K562 (cell line): ENCODE data around the gene CDC27. TPM values are rescaled to one million over a fixed set of nuclear protein-coding genes. Genes with fewer than 3 reads are reported as not detected.

Source experiments
- ATF7 ChIP-seq: fragments of 450-650 bp; IDR thresholded peaks from 2 replicates; pipeline ENCODE4 v1.7.1; 2014; ENCODE audit warnings: mild to moderate bottlenecking, moderate library complexity
- BCL6 ChIP-seq: fragments of 250-450 bp; sonication (Bioruptor Pico); IDR thresholded peaks from 2 replicates; pipeline ENCODE4 v1.4.0; 2020
- BCOR ChIP-seq: fragments of 450-650 bp; IDR thresholded peaks from 2 replicates; pipeline ENCODE4 v1.6.1; 2016
- BRF2 ChIP-seq: IDR thresholded peaks from 3 replicates; pipeline ENCODE4 v1.6.1; 2011; ENCODE audit warnings: borderline replicate concordance, mild to moderate bottlenecking; ENCODE audit not compliant: insufficient read length, insufficient read depth
- DDX20 ChIP-seq: fragments of 450-650 bp; IDR thresholded peaks from 2 replicates; pipeline ENCODE4 v1.6.1; 2016; ENCODE audit warnings: missing genetic modification characterization, low read depth, mild to moderate bottlenecking, missing compliant biosample characterization, moderate library complexity
- E2F3 ChIP-seq: fragments of 250-450 bp; sonication (Bioruptor Pico); IDR thresholded peaks from 2 replicates; pipeline ENCODE4 v1.4.0; 2020; ENCODE audit warnings: mild to moderate bottlenecking
- EGR1 ChIP-seq: fragments of 450-650 bp; conservative IDR thresholded peaks from 2 replicates; pipeline ENCODE4 v1.6.1; 2017; ENCODE audit warnings: mild to moderate bottlenecking
- EHMT2 ChIP-seq: fragments of 450-650 bp; IDR thresholded peaks from 2 replicates; pipeline ENCODE4 v1.6.1; 2018; ENCODE audit warnings: antibody characterized with exemption
- EP400 ChIP-seq: fragments of 450-650 bp; IDR thresholded peaks from 2 replicates; pipeline ENCODE4 v1.6.1; 2017; ENCODE audit warnings: antibody characterized with exemption, mild to moderate bottlenecking, moderate library complexity
- FOXP4 ChIP-seq: sonication (generic); formaldehyde crosslinking; IDR thresholded peaks from 2 replicates; pipeline ENCODE4 v1.8.0; 2022; ENCODE audit warnings: mild to moderate bottlenecking, missing genetic modification reagents, borderline replicate concordance
- HDAC1 ChIP-seq, 2 experiments: fragments of 450-650 bp; IDR thresholded peaks; 2 replicates each; pipeline ENCODE4 v1.6.1; 2016 to 2017; ENCODE audit warnings: inconsistent platforms in 1 of 2, mild to moderate bottlenecking in 1 of 2, moderate library complexity in 1 of 2
- KLF10 ChIP-seq: fragments of 250-450 bp; sonication (Bioruptor Pico); IDR thresholded peaks from 2 replicates; pipeline ENCODE4 v1.6.1; 2021; ENCODE audit warnings: matching md5 sums
- NFRKB ChIP-seq: fragments of 450-650 bp; IDR thresholded peaks from 2 replicates; pipeline ENCODE4 v1.6.1; 2016; ENCODE audit warnings: low read depth
- POLR2B ChIP-seq: fragments of 450-650 bp; IDR thresholded peaks from 2 replicates; pipeline ENCODE4 v1.6.1; 2018; ENCODE audit warnings: low read depth; ENCODE audit not compliant: partially characterized antibody
- RBM34 ChIP-seq: fragments of 200-400 bp; formaldehyde crosslinking; IDR thresholded peaks from 2 replicates; pipeline ENCODE4 v1.6.1; 2018; ENCODE audit warnings: low read length, borderline replicate concordance; ENCODE audit not compliant: insufficient read depth
- RUNX1 ChIP-seq: sonication (generic); IDR thresholded peaks from 2 replicates; pipeline ENCODE4 v1.6.1; 2016; ENCODE audit warnings: antibody characterized with exemption, low read depth
- SIX5 ChIP-seq, 2 experiments: IDR thresholded peaks; 2 replicates each; pipeline ENCODE4 v1.6.1; 2011; ENCODE audit warnings: low read length in 2 of 2, borderline replicate concordance in 1 of 2, low read depth in 1 of 2, mild to moderate bottlenecking in 1 of 2, moderate library complexity in 1 of 2; ENCODE audit not compliant: insufficient read depth in 1 of 2
- SREBF1 ChIP-seq: fragments of 150-350 bp; IDR thresholded peaks from 2 replicates; pipeline ENCODE4 v1.6.1; 2014; ENCODE audit warnings: antibody characterized with exemption, low read depth, low read length, borderline replicate concordance
- TCFL5 ChIP-seq: fragments of 250-450 bp; sonication (Bioruptor Pico); conservative IDR thresholded peaks from 2 replicates; pipeline ENCODE4 v1.6.1; 2021; ENCODE audit warnings: mild to moderate bottlenecking, moderate library complexity, matching md5 sums
- ZBTB26 ChIP-seq: fragments of 450-650 bp; formaldehyde crosslinking; IDR thresholded peaks from 2 replicates; pipeline ENCODE4 v1.4.0; 2022; ENCODE audit warnings: missing genetic modification characterization
- ZNF146 ChIP-seq: IDR thresholded peaks from one replicate; pipeline ENCODE4 v1.6.1; 2018; ENCODE audit warnings: missing compliant biosample characterization; ENCODE audit not compliant: unreplicated experiment
- ZNF165 ChIP-seq: fragments of 250-450 bp; sonication (Bioruptor Pico); IDR thresholded peaks from 2 replicates; pipeline ENCODE4 v1.4.0; 2020; ENCODE audit warnings: borderline replicate concordance
- ZNF174 ChIP-seq: fragments of 250-450 bp; sonication (Bioruptor Pico); IDR thresholded peaks from 2 replicates; pipeline ENCODE4 v1.4.0; 2020; ENCODE audit warnings: mild to moderate bottlenecking
- ZNF3 ChIP-seq: fragments of 250-450 bp; sonication (Bioruptor Pico); IDR thresholded peaks from 2 replicates; pipeline ENCODE4 v1.5.0; 2021; ENCODE audit warnings: mild to moderate bottlenecking, moderate library complexity
- ZNF445 ChIP-seq: fragments of 250-450 bp; sonication (Bioruptor Pico); IDR thresholded peaks from 2 replicates; pipeline ENCODE4 v1.4.0; 2020; ENCODE audit warnings: low read depth, mild to moderate bottlenecking, moderate library complexity
- ZNF583 ChIP-seq: fragments of 250-450 bp; sonication (Bioruptor Pico); IDR thresholded peaks from 2 replicates; pipeline ENCODE4 v1.4.0; 2020
- ZNF668 ChIP-seq: fragments of 250-450 bp; sonication (Bioruptor Pico); IDR thresholded peaks from 2 replicates; pipeline ENCODE4 v1.8.0; 2022; ENCODE audit warnings: mild to moderate bottlenecking, inconsistent platforms
- polyA plus RNA-seq, 8 experiments: library from polyadenylated mRNA; depleted of rRNA in 4 of 8; stranded (reverse) in 5 of 8; unstranded in 3 of 8; fragments of >200 nt; fragmentation: Nextera tagmentation in 2 of 8; fragmentation: Illumina TruSeq in 1 of 8; extraction: Ambion mirVana in 2 of 8; extraction: Trizol in 1 of 8; gene quantifications; 2 replicates each; pipeline versions ENCODE4 v1.2.1 to v1.2.3, GENCODE V29; 2011 to 2014; ENCODE audit warnings: inconsistent platforms in 1 of 8, missing spikeins in 1 of 8
- total RNA-seq, 7 experiments: library from RNA; depleted of rRNA in 6 of 7; stranded (reverse); fragments of >200 nt in 6 of 7; fragmentation: Illumina TruSeq in 2 of 7; extraction: Trizol in 2 of 7; gene quantifications; 2 replicates each; pipeline versions ENCODE4 v1.2.1 to v1.2.3, GENCODE V29; 2011 to 2021; ENCODE audit warnings: low replicate concordance in 1 of 7

CDC27 gene
- total and polyA plus RNA-seq, 9 of the 15 experiments (the other 6 are each of a cell fraction or from before 2014, with no cell fraction given) = 28.6 to 155 (median 94.1) TPM

GRCh38 chr17:47188876-47189731 lies at the start of gene CDC27 (continued):
- no peak for TF ChIP-seq BRF2
- TF ChIP-seq HDAC1 (IDR thresholded peaks at IDR 0.05) = peak in 1 of 2 experiments; percentile 49; a peak in 2 of 4 replicates
- no peak for TF ChIP-seq ZNF165 (CRISPR knock-in tag)
- TF ChIP-seq ZNF668 = no peak
- TF ChIP-seq POLR2B = peak; percentile 56
- TF ChIP-seq ZNF3 = no peak
- no peak for TF ChIP-seq ZNF146 (CRISPR knock-in tag)
- TF ChIP-seq BCL6 = no peak
- TF ChIP-seq ZBTB26 (CRISPR knock-in tag) = no peak
- TF ChIP-seq NFRKB = peak; percentile 86
- no peak for TF ChIP-seq ZNF445 (CRISPR knock-in tag)
- TF ChIP-seq ATF7 = peak; percentile 50; the same call in 1 of the 2 replicates
- peak; percentile 94 for TF ChIP-seq EP400
- no peak for TF ChIP-seq SIX5 (IDR thresholded peaks at IDR 0.05; ENCODE audit: borderline replicate concordance in 1 of 2, insufficient read depth in 1 of 2, low read depth in 1 of 2, low read length in 2 of 2)
- TF ChIP-seq E2F3 = no peak
- no peak for TF ChIP-seq DDX20 (tag)
- peak; percentile 87 for TF ChIP-seq EGR1
- no peak for TF ChIP-seq EHMT2
- 0 out of 2 replicates have a peak, but pooled peaks have one; percentile 44 for TF ChIP-seq BCOR
- no peak for TF ChIP-seq ZNF174
- TF ChIP-seq RBM34 = no peak
- peak; percentile 83; the same call in 1 of the 2 replicates for TF ChIP-seq SREBF1
- TF ChIP-seq RUNX1 = 0 out of 2 replicates have a peak, but pooled peaks have one; percentile 37
- no peak for TF ChIP-seq ZNF583 (CRISPR knock-in tag)
- peak; percentile 98 for TF ChIP-seq FOXP4 (CRISPR knock-in tag)
- no peak for TF ChIP-seq TCFL5
- TF ChIP-seq KLF10 = no peak
